ENCODE data around the gene PYCARD.

Gene PYCARD

DNA sequence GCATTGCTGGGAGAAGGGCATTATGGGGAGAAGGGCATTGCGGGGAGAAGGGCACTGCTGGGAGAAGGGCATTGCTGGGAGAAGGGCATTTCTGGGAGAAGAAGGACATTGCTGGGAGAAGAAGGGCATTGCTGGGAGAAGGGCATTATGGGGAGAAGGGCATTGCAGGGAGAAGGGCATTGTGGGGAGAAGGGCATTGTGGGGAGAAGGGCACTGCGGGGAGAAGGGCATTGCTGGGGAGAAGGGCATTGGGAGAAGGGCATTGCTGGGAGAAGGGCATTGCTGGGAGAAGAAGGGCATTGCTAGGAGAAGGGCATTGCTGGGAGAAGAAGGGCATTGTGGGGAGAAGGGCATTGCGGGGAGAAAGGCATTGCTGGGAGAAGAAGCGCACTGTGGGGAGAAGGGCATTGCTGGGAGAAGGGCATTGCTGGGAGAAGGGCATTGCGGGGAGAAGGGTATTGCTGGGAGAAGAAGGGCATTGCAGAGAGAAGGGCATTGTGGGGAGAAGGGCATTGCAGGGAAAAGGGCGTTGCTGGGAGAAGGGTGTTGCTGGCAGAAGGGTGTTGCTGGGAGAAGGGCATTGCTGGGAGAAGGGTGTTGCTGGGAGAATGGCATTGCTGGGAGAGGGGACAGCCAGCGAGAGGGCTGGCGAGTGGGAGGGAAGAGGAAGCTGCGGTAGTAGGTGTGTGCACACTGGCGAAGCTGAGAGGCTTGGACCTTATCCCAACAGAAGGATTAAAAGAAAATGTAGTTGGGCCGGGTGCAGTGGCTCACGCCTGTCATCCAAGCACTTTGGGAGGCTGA lies 19.0 kb upstream of the PYCARD start:
- no peak overlapping the region for H3K4me3 ChIP-seq (ENCODE audit: low read depth, low read length)
- TF ChIP-seq, protein P1, sequence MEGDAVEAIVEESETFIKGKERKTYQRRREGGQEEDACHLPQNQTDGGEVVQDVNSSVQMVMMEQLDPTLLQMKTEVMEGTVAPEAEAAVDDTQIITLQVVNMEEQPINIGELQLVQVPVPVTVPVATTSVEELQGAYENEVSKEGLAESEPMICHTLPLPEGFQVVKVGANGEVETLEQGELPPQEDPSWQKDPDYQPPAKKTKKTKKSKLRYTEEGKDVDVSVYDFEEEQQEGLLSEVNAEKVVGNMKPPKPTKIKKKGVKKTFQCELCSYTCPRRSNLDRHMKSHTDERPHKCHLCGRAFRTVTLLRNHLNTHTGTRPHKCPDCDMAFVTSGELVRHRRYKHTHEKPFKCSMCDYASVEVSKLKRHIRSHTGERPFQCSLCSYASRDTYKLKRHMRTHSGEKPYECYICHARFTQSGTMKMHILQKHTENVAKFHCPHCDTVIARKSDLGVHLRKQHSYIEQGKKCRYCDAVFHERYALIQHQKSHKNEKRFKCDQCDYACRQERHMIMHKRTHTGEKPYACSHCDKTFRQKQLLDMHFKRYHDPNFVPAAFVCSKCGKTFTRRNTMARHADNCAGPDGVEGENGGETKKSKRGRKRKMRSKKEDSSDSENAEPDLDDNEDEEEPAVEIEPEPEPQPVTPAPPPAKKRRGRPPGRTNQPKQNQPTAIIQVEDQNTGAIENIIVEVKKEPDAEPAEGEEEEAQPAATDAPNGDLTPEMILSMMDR (IDR thresholded peaks at IDR 0.05; ENCODE audit: borderline replicate concordance, insufficient read depth, low read depth, low read length): no peak

DNA sequence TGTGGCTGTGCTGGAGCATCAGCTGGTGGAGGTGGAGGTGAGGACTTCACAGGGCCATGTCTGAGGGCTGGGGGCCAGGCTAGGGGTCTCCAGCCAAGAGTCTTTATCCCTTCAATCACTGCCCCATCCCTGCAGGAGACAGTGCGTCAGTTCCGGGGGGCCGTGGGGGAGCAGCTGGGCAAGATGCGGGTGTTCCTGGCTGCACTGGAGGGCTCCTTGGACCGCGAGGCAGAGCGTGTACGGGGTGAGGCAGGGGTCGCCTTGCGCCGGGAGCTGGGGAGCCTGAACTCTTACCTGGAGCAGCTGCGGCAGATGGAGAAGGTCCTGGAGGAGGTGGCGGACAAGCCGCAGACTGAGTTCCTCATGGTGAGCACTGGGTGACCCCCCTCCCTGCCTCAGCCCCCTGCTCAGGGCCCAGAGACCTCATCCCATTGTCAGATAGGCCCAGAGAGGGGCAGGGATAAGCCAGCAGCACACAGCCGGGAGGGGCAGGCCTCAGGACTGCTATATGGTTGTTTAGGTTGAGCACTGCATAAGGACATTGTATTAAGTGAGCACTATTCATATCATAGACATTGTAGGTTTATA lies 16.7 kb upstream of the PYCARD start:
- TF ChIP-seq, protein P1 (IDR thresholded peaks at IDR 0.05; ENCODE audit: borderline replicate concordance, insufficient read depth, low read depth, low read length): no peak
- no peak overlapping the region for H3K4me3 ChIP-seq (ENCODE audit: low read depth, low read length)

DNA sequence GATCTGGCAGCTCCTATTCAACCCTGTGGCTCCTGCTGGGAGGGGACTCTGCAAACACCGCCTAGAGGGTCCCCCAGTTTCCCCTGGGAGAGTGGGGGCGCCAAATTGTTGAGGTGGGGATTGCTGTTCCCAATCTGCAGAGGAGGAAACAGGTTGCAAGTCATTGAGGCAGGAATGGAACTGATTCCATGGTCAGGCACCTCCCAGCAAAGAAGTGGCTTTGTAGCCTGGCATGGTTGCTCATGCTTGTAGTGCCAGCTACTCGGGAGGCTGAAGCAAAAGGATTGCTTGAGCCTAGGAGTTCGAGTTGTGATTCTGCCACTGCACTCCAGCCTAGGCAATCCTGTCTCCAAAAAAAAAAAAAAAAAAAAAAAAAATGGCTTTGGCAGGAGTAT lies 14.6 kb upstream of the PYCARD start:
- TF ChIP-seq, protein P1 (IDR thresholded peaks at IDR 0.05; ENCODE audit: borderline replicate concordance, insufficient read depth, low read depth, low read length): no peak
- H3K4me3 ChIP-seq (ENCODE audit: low read depth, low read length): no peak overlapping the region

DNA sequence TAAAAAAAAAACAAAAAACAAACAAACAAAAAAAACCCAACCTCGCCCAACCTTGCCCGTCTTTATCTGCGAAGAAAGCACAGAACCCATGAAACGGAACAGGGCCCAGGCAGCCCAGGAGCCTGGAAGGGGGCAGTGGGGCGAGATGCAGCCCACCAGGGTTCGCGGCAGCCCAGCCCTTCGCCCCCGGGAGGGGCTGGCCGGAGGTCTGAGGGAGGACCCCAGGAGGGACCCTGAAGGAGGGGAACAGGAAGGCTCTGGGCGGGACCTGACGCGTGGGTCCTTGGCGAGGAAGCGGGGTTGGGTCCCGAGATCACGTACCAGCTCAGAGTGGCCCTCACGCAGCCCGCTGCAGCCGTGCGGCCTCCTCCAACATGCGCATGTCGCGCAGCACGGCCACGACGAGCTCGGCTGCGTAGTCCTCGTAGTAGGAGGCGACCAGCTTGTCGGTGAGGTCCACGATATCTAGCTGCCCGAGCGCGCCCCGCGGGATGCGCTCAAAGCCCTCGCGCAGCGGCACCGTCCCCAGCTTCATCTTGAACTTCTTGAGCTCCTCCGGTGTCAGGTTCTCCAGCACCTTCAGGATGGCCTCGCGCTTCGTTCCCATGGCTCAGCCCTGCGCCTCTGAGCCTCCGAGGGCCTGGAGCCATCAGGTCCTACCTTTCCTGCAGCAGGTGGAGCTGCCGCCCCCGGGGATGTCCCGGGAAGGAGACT lies 14.0 kb upstream of the PYCARD start, which contains the start of gene PYDC1:
Gene PYDC1 (minus strand): TSS at position 714 of the 714 bp plus-strand sequence. CDS start 107 bp downstream, at position 607.
- TF ChIP-seq, protein P1 (IDR thresholded peaks at IDR 0.05; ENCODE audit: borderline replicate concordance, insufficient read depth, low read depth, low read length): no peak
- no peak within 1 kb of the TSS for H3K4me3 ChIP-seq (ENCODE audit: low read depth, low read length)

DNA sequence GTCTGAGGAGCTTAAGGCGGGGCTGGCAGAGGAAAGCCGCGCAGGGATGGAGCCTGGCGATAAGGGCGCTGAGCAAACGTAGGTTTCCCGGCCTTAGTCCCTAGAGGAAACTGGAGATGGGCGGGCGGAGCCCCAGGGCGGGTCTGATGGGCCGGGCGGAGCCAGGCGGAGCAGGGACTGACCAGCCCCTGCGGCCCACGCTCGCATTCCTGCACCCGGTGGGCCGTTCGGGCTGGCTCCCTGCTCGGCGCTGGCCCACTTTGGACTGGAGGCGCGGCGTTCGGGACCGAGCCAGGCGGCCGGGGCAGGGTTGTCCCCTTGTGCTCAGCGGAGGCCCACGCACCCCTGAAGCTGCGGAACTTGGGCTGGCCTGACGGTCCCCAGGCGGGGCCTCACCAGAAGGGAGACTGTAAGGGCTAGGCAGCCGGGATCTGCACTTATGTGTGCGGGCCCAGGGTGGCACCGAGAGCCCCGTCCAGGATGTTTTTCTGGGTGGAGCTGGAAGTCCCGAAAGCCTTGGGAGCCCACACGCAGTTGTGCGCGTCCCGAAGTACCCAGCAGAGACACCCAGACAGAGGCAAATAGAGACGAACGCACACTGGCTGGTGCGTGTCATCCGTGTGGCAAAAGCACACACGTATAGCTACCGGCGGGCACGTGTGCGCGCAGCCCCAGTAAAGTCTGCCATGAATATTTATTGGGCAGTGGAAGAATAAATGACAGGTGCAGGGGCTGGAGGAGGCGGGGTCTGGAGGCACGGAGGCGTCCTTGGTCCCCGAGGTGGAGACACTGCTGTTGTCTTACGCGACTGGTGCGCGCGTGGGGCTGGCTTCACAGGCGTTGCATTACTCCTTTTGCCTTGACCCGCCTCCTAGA lies 13.0 kb upstream of the PYCARD start:
- TF ChIP-seq, protein P1 (IDR thresholded peaks at IDR 0.05; ENCODE audit: borderline replicate concordance, insufficient read depth, low read depth, low read length): no peak
- H3K4me3 ChIP-seq (ENCODE audit: low read depth, low read length): no peak overlapping the region

DNA sequence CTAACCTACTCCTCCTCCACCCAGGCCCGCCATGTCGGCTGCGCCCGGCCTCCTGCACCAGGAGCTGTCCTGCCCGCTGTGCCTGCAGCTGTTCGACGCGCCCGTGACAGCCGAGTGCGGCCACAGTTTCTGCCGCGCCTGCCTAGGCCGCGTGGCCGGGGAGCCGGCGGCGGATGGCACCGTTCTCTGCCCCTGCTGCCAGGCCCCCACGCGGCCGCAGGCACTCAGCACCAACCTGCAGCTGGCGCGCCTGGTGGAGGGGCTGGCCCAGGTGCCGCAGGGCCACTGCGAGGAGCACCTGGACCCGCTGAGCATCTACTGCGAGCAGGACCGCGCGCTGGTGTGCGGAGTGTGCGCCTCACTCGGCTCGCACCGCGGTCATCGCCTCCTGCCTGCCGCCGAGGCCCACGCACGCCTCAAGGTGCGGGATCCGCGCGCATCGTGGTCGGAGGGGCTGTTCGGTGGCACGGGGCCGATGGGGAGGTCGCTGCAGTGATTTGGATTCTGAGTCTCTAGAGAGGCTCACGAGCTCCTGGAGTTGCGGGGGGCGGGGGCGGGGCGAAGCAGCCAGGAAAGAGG lies 12.2 kb upstream of the PYCARD start:
- TF ChIP-seq, protein P1 (IDR thresholded peaks at IDR 0.05; ENCODE audit: borderline replicate concordance, insufficient read depth, low read depth, low read length): no peak

More for the DNA sequence above, 12.2 kb upstream of the PYCARD start:
- no peak overlapping the region for H3K4me3 ChIP-seq (ENCODE audit: low read depth, low read length)

All from GM12875 (cell line).